Hematopoietic multipotent progenitor cell treated with erythropoietin and hydrocortisone succinate and interleukin-3 and kit ligand, for 8 days (in vitro differentiated cells): ENCODE measurements around the gene KRTAP12-1.
"Not testable (repeated sequence)": the region's sequence is repeated elsewhere in the genome, so short reads cannot be mapped to it uniquely, and the experiment has no call there.

Experiments used
- DNase-seq: peaks from one replicate; pipeline ENCODE4 v3.0.0-alpha.2; 2015

KRTAP12-1 gene

DNA sequence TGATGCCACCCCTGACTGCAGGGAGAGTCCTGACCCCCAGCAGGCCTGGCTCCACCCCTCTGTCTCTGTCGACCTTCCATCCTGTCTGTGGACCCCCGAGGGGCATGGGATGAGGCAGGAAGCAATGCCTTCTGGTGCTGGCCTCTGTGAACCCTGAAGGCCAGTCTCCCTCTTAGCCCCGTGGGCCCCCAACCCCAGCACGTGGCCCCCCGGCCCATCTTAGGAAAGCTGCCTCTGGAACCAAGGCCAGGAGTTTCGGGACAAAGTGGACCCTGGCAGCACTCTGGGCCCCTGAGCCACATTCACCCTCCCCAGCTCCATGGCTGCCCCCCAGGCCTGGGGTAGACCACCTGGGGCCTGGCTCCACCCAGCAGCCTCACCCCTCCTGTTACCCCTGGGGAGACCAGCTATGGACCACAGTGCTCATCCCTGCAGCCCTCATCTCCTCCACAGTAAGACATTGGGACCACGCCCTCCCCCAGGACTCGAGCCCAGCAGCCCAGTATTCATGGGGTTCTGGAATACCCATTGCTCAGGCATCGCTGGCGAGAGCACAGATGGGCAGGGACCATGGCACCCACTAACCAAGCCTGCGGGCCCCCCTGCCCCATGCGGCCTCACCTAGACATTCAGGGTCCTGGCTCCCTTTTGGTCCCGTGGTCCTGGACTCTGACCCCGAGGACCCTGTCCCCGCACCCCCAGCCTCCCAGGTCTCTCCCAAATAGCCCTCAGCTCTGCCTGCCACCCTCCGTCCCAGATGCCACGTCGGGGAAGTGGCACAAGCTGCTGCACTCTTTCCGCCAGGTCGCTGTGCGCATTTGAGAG is 43.2 kb downstream of the KRTAP12-1 start:
- not testable (repeated sequence) for DNase-seq

DNA sequence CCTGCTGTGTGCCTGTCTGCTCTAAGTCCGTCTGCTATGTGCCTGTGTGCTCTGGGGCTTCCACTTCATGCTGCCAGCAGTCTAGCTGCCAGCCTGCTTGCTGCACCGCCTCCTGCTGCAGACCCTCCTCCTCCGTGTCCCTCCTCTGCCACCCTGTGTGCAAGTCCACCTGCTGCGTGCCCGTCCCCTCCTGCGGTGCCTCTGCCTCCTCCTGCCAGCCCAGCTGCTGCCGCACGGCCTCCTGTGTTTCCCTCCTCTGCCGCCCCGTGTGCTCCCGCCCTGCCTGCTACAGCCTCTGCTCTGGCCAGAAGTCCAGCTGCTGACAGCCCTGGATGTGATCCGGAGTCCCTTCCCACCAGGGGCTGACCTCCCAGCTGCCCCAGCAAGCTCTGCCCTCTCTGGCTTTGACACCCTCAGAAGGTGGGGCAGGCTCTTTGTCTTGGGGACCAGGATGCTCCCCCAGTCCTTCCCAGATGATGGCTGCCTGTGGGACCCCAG is 44.1 kb downstream of the KRTAP12-1 start:
- DNase-seq = not testable (repeated sequence)

DNA sequence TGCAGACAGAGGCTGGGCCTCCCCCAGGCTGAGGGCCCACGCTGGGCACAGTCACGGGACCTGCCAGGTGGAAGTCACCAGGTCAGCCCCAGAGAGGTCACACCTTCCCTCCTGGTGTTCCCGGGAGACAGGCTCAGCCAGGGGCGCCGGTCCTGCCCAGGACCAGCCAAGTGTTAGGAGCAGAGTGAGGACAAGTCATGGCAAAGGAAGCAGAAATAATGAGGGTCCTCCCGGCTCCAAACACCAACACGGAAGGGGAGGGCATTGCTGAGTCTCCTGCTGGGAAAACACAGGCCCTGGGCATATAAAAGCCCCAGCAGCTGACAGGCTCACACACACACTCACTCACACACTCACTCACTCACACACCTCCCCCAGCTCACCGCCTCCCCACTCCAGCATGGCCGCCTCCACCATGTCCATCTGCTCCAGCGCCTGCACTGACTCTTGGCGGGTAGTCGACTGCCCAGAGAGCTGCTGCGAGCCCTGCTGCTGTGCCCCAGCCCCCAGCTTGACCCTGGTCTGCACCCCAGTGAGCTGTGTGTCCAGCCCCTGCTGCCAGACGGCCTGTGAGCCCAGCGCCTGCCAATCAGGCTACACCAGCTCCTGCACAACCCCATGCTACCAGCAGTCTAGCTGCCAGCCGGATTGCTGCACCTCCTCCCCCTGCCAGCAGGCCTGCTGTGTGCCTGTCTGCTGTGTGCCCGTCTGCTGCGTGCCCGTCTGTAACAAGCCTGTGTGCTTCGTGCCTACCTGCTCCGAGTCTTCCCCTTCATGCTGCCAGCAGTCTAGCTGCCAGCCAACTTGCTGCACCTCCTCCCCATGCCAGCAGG is 44.7 kb downstream of the KRTAP12-1 start, which contains the start of gene KRTAP10-10:
TSS of gene KRTAP10-10 (plus strand) at position 339 of the 833 bp plus-strand sequence. CDS start at position 401, 62 bp downstream.
- no peak for DNase-seq

DNA sequence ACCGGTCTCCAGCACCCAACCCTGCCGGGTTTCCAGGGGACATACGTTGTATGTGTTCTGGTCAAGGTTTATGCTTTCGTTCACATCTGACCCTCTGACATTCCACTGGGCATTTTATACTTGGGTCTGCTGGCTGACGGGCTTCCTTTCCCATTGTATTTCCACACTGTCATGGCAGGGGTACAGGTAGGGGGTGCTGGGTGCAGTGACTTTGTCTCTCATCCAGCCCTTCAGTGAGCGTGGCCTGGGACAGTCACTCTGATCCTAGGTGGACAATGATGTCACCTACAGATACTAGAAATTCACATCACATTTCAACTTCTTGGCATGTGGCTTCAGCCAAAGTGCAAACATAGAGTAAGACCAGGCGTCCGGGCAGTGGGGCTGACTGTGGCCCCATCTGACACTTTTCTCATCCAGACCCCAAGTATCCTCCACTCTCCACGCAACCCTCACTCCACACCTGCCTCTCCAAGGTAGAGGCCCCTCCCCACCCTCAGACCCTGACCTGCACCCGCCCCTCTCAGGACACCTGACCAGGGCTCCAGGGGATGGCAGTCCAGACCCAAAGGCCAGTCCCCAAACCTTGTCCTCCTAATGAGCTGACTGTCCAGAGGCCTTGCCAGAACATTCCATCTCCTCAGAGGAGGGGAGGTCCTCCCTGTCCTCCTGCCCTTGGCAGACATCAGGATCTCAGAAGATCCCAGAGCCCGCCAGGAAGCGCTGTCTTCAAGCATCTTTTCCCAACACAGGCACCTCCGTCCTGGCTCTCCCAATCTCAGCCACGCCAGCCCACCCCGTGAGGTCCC is 45.5 kb downstream of the KRTAP12-1 start:
- DNase-seq = no peak

DNA sequence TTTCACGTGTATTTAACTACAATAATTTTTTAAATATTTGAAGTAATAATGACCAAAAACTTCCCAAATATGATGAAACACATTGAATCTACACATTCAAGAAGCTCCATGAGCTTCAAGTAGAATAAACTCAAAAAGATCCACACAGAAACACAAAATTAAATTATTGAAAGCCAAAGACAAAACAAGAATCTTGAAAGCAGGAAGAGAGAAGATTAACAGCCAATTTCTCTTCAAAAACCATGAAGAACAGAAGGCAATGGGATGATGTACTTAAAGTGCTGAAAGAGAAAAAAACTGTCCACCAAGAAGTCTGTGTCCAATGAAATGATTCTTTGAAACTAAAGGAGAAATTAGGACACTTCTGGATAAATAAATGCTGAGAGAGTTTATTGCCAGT is 49.9 kb downstream of the KRTAP12-1 start:
- no peak for DNase-seq
